ENCODE results near the gene OGN.

GRCh38 chr9:92424340-92424739 lies 20.0 kb upstream of the OGN start, which contains the start of gene OMD:
- TF ChIP-seq EZH2 (IDR thresholded peaks at IDR 0.05; ENCODE audit: borderline replicate concordance) = no peak
- no peak for TF ChIP-seq CTCF (IDR thresholded peaks at IDR 0.05; ENCODE audit: poor library complexity)
- TF ChIP-seq EZH2phosphoT487 (IDR thresholded peaks at IDR 0.05; ENCODE audit: low read depth, severe bottlenecking, unreplicated experiment) = no peak
